GM12878 (cell line): ENCODE data around the gene PDPN. TPM values are rescaled to one million over a fixed set of nuclear protein-coding genes. Genes with fewer than 3 reads are reported as not detected.

ENCODE experiments used
- CUX1 ChIP-seq: IDR thresholded peaks from 2 replicates; pipeline ENCODE4 v1.6.1; 2012; ENCODE audit warnings: improper control_type of control experiment, low read depth, low read length; ENCODE audit not compliant: insufficient replicate concordance
- EED ChIP-seq: sonication (generic); IDR thresholded peaks from 2 replicates; pipeline ENCODE4 v1.6.1; 2016; ENCODE audit warnings: antibody characterized with exemption, low read depth
- FOXK2 ChIP-seq: fragments of 450-650 bp; IDR thresholded peaks from 2 replicates; pipeline ENCODE4 v1.6.1; 2017; ENCODE audit warnings: mild to moderate bottlenecking, moderate library complexity
- NFYA ChIP-seq: IDR thresholded peaks from 2 replicates; pipeline ENCODE4 v1.6.1; 2011; ENCODE audit warnings: low read depth, mild to moderate bottlenecking, low read length, improper control_type of control experiment, borderline replicate concordance
- RAD21 ChIP-seq: IDR thresholded peaks from 2 replicates; pipeline ENCODE4 v1.6.1; 2011; ENCODE audit warnings: mild to moderate bottlenecking, low read depth, low read length, moderate library complexity; ENCODE audit not compliant: insufficient read depth
- RUNX3 ChIP-seq: IDR thresholded peaks from 2 replicates; pipeline ENCODE4 v1.6.1; 2012; ENCODE audit warnings: low read length, inconsistent platforms
- ZBTB11 ChIP-seq: fragments of 450-650 bp; formaldehyde crosslinking; IDR thresholded peaks from 2 replicates; pipeline ENCODE4 v1.5.0; 2022; ENCODE audit warnings: mild to moderate bottlenecking, missing genetic modification characterization
- ZNF217 ChIP-seq: fragments of 450-650 bp; IDR thresholded peaks from 2 replicates; pipeline ENCODE4 v1.6.1; 2017; ENCODE audit warnings: antibody characterized with exemption, mild to moderate bottlenecking
- polyA plus RNA-seq, 11 experiments: library from polyadenylated mRNA; depleted of rRNA in 4 of 11; unstranded in 6 of 11; stranded (reverse) in 5 of 11; fragments of >200 nt; fragmentation: Nextera tagmentation in 4 of 11; fragmentation: Illumina TruSeq in 1 of 11; extraction: Ambion mirVana in 4 of 11; extraction: Trizol in 1 of 11; gene quantifications; 1 replicate in 1 of 11; 2 replicates in 10 of 11; pipeline versions ENCODE4 v1.2.1 to v1.2.3, GENCODE V29; 2011 to 2016; ENCODE audit warnings: inconsistent platforms in 2 of 11, missing spikeins in 2 of 11, low read depth in 1 of 11
- total RNA-seq, 4 experiments: library from RNA; depleted of rRNA in 3 of 4; stranded (reverse); fragments of >200 nt in 3 of 4; fragmentation: Illumina TruSeq in 1 of 4; extraction: Trizol in 1 of 4; gene quantifications; 2 replicates each; pipeline versions ENCODE4 v1.2.1 to v1.2.3, GENCODE V29; 2013 to 2021
- TF ChIP-seq, protein P1 (sequence below): IDR thresholded peaks from 2 replicates; pipeline ENCODE4 v1.6.1; 2012; ENCODE audit warnings: low read depth, low read length, improper control_type of control experiment
- TF ChIP-seq, protein P2 (sequence below): fragments of 450-650 bp; IDR thresholded peaks from 2 replicates; pipeline ENCODE4 v1.6.1; 2017; ENCODE audit warnings: borderline replicate concordance

The PDPN gene
- total and polyA plus RNA-seq, 10 of the 15 experiments (the other 5 are each of a cell fraction or from before 2014, with no cell fraction given) = 0.21 TPM; not detected in 9

GRCh38 chr1:13593511-13594131 is 10.0 kb downstream of the PDPN start (continued):
- TF ChIP-seq ZBTB11 (CRISPR knock-in tag) (no peak), RAD21 (no peak), EED (no peak), RUNX3 (no peak), CUX1 (no peak), ZNF217 (no peak), NFYA (no peak), FOXK2 (no peak)
- TF ChIP-seq, protein P1, sequence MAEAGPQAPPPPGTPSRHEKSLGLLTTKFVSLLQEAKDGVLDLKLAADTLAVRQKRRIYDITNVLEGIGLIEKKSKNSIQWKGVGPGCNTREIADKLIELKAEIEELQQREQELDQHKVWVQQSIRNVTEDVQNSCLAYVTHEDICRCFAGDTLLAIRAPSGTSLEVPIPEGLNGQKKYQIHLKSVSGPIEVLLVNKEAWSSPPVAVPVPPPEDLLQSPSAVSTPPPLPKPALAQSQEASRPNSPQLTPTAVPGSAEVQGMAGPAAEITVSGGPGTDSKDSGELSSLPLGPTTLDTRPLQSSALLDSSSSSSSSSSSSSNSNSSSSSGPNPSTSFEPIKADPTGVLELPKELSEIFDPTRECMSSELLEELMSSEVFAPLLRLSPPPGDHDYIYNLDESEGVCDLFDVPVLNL = no peak
- TF ChIP-seq, protein P2, sequence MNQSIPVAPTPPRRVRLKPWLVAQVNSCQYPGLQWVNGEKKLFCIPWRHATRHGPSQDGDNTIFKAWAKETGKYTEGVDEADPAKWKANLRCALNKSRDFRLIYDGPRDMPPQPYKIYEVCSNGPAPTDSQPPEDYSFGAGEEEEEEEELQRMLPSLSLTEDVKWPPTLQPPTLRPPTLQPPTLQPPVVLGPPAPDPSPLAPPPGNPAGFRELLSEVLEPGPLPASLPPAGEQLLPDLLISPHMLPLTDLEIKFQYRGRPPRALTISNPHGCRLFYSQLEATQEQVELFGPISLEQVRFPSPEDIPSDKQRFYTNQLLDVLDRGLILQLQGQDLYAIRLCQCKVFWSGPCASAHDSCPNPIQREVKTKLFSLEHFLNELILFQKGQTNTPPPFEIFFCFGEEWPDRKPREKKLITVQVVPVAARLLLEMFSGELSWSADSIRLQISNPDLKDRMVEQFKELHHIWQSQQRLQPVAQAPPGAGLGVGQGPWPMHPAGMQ = no peak
